NCI-H69 (cell line): ENCODE data around the gene TBL3.
"Not testable (repeated sequence)": the region's sequence is repeated elsewhere in the genome, so short reads cannot be mapped to it uniquely, and the experiment has no call there.

ENCODE experiments used
- DNase-seq: peaks from one replicate; lab custom pipeline; 2025; lab: John Stamatoyannopoulos, UW

The TBL3 gene

GRCh38 chr16:1971796-1972489 lies at the start of gene TBL3:
TBL3 (plus strand) TSS chr16:1972053; CDS start chr16:1972165, 112 bp downstream.
- DNase-seq: peak; percentile 98

- DNase-seq: no peak
These were observed 49.5 kb upstream of the TBL3 start for GRCh38 chr16:1922357-1922756.

DNA sequence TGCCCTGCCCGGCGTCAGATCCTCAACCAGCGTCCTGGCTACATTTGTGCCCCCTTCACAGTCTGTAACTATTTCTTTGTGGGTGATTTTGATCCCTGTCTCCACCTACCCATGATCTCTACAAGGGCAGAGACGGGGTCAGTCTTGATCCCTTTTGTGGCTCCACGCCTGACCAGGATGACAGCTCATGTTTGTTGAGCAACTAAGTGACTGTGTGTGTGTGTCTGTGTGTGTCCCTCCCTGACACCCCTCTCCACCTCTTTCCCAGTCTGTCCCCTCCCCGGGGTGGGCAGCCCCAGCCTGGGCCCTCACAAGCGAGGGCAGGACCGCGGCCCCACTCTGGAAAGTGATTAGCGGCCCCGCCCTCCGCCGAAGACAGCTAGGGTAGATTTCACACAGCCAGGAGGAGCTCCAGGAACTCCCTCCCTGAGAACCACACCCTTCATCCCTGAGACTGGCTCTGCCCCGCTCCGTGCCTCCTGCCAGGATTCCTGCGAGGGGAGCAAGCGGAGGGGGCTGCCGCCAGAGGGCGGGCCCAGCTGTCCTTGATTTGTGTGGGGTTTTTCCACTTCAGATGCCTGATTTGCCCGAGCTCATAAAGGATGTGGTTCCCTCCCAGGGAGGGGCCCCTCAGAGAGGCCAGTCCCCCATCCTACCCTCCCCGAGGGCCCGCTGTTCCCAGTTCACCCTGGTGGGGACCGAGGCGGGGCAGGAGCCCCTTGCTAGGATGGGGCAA lies 48.4 kb upstream of the TBL3 start:
- peak; percentile 91 for DNase-seq

DNA sequence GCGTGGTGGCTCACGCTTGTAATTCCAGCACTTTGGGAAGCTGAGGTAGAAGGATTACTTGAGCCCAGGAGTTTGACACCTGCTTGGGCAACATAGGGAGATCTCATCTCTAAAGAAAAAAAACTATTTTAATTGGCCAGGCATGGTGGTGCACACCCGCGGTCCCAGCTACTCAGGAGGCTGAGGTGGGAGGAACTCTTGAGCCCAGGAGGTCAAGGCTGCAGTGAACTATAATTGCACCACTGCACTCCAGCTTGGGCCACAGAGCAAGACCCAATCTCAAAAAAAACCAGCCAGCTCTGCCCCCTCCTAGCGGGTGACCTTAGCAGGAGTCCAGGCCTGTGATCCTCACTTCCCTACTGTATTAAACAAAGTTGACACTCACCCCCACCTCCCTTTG lies 47.8 kb upstream of the TBL3 start:
- DNase-seq: no peak

DNA sequence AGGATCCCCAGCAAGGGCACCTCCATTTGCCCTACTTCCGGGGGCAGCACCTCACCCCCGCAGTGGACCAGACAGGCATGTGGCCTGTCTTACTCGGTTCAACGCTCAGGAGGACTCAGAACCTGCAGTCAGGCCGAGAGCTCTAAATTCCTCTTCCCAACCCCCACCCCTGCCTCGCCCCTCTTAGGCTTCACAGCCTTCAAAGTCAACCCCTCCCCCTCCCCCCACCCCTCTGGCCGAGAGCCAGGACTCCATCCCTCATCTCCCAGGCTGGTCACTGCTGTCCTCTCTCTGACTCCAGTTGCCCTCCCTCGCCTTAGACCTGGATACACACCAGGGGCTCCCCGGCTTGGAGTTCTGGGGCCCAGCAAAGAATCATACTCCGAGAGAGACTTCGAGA lies 45.6 kb upstream of the TBL3 start:
- no peak for DNase-seq

- peak; percentile 61 for DNase-seq
These were observed 42.7 kb upstream of the TBL3 start for GRCh38 chr16:1929105-1929504.

DNA sequence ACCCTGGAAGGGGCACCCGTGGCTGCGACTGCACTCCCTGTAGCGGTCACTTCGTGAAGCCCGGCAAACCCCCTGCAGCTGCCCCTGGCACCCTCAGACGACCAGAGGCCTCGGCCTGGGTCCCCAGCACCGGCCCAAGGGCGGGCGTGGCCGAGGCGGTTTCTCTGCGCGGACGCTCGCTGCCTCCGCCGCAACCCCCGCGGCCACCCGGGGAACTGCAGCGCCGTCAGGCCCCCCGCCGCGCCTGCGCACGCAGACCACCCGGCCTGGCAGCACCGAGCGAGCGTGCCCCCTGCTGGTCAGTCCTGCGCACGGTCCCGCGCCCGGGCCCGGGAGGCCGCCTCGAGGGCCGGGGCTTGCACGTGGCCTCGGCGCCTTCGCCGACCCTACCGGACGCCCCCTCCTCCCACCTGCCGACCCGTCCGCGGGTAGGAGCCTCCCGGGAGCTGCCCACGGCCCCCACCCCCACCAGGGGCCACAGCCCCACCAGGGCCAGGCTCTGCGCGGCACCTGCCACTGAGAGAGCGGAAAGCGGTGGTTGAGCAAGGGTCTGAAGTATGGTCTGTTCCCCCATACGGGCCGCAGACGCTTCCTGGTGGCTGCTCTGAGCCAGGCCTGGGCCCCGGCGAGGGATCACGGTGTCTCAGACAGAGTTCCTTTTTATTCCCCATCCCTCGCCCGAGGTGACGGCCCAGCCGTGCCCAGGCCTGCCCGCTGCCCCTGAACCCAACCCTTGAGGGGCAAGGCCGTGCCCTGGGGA lies 42.1 kb upstream of the TBL3 start:
- DNase-seq: peak; percentile 92

DNA sequence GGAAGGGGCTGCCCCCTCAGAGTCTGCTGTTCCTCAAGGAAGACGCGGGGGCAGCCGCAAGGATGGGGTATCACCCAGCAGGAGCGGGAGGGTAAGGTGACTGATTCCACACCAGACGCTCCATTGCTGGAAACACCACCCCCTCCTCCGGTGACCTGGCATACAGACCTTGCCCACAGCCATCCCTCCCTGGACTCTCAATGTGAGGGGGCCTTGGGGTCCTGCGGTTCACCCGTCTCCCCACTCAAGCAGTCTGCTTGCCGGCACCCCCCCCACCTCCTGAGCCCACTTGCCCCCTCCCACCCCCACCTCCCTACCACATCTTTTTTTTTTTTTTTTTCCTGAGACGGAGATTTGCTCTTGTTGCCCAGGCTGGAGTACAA lies 41.5 kb upstream of the TBL3 start:
- no peak for DNase-seq

GRCh38 chr16:1932050-1933028 lies 39.5 kb upstream of the TBL3 start:
- peak; percentile 76 for DNase-seq

GRCh38 chr16:1933097-1933661 lies 38.7 kb upstream of the TBL3 start:
- no peak for DNase-seq

DNA sequence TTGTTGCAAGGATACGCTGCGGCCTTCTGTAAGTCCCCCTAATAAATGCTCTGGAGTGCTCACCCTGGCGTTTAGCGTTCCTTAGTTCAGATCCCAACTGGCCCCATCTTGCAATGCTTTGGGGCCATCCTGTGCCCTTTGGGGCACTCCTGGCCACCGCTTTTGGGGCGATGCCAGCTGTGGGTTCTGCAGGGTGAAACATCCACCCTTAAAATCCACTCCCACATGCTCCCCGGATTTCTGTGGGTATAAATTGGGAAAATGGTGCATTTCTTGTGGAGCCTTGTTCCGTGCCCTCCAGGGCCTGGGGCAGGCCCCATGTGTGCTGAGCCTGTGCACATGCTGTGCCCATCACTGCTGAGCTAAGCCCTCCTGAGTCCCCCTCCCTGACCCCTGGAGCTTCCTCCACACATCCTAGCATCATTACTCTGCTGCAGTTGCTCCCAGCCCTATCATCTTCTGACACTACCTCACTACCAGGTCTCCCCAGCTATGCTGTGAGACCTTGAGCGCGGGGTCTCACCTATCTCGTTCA lies 34.8 kb upstream of the TBL3 start:
- DNase-seq: no peak

DNA sequence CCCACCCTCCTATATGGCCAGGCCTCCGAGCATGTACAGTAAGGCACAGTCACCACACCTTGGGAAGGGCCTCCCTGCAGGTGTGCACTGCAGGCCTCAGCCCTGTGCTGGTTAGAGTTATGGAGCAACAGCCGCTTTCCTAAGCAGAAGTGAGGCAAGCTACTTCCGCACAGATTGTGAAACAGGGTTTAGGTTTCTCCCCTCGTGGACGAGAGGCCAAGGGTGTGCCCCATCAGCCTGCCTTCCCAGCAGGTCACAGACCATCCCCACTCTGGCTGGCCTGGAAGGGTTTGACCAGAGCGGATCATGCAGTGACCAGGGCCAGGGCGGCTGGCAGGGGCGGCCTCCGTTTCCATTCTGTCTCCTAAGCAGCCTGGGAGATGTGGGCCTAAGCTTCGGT lies 33.5 kb upstream of the TBL3 start:
- DNase-seq: no peak

DNA sequence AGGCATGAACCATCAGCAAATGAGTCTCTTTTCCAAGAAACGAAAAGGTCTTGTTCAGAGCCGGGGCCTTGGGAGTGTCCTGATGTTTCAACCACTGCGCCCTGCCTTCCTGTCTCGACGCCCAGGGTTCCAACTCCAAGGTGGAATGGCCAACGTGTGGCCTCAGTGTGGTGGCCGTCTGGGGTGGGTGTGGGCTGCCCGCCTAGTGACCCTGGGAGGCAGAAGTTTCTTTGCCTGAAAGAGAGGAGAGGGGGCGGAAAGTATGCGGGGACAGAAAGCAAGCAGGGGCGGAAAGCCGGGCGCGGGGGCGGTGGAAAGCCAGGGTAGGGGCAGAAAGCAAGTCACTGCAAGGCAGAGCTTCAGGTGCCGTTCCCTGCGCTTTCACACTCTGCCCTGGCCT lies 32.9 kb upstream of the TBL3 start:
- no peak for DNase-seq

- DNase-seq: not testable (repeated sequence)
These were observed 32.0 kb upstream of the TBL3 start for GRCh38 chr16:1939833-1940232.

- DNase-seq: no peak
These were observed 31.3 kb upstream of the TBL3 start for GRCh38 chr16:1940273-1941161.

GRCh38 chr16:1941162-1942046 lies 30.4 kb upstream of the TBL3 start:
- no peak for DNase-seq

DNA sequence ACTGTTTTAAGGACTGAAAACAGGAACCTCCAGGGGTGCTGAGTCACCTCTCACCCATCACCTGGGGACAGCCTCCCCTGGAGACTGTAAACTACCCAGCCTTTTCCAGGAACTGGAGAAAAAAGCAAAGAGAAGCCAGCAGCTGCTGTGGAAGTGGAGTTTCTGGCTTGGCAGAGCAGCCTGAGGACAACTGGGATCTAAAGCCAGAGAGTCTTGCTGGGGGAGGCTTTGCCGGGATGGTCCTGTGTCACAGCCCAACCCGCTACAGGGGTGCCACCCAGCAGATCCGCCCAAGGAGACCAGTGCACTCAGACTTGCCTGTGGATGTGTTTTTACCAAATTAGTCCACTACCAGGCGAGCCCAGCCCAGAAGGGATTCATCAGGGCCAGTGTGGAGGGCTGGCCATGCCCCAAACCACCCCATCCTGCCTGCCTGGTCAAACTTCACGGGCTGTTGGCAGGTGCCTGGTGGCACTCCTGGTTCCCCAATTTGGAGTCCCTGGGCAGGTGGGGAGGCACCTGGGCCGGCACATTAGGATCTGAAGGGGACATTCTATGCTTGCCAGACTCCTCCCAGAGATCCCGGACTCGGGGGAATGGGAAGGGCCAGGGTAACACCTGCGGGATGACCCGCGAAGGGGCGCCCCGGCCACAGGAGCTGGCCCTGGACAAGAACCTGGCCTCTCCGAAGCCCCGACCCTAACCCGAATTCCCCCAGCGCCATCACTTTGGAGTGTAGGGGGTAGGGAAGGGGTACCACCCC lies 29.6 kb upstream of the TBL3 start:
- peak; percentile 28 for DNase-seq
